Right renal cortex interstitium (tissue), 3 donors: ENCODE data around the gene TMEM52. TPM values are rescaled to one million over a fixed set of nuclear protein-coding genes. Genes with fewer than 3 reads are reported as not detected.

Experiments used
- DNase-seq, 3 donors: peaks; one replicate each; pipeline ENCODE4 v3.0.0-alpha.2; 2013; ENCODE audit warnings: low read depth in 3 of 3, low spot score in 2 of 3
- polyA plus RNA-seq, 3 donors: library from polyadenylated mRNA; unstranded; fragments of 120-200 nt; gene quantifications; one replicate each; pipeline ENCODE4 v1.2.1, GENCODE V29; 2013; ENCODE audit not compliant: insufficient read length in 3 of 3

TMEM52 gene
- 1 to 10 TPM in 1 of 3 donors, under 1 TPM in 2; 0.86 to 1.2 (median 0.90) TPM for polyA plus RNA-seq

- no peak for DNase-seq
These were observed at the start of gene TMEM52 for GRCh38 chr1:1918901-1919303. Gene TMEM52, minus strand, starts transcription at chr1:1919279. Its CDS starts 14 bp downstream, at chr1:1919265.

GRCh38 chr1:1967879-1968278 lies 48.8 kb upstream of the TMEM52 start:
- DNase-seq, result no peak

GRCh38 chr1:1967151-1967550 lies 48.1 kb upstream of the TMEM52 start:
- DNase-seq, result no peak

DNA sequence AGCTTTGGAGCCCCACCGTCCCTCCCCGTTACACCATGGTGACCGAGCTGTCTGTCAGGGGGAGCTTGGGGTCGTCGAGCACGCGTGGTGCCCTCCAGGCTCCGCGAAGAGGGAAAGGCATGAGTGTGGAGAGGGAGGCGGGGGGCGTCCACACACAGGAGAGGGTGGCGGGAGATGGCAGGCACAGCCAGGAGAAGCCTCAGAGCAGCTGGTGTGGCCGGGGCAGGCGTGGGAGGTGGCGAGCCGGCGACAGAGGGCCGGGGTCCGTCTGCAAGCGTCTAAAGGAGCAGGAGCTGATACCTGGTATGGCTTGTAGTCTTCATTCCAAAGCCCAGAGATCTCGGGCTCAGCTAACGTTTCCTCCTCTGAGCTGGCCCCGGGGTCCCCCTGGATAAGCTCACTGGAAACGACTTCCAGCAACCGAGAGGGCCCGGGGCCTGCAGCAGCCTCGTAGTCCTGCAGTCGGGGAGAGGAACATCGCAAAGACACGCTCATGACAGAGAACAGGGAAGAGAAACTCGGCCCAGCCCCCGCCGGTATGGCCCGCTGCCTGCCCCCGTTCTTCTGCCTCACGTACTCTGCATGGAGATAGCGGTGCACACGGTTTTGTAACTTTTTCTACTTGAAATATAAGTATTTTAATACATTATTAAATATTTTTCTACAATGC lies 47.1 kb upstream of the TMEM52 start:
- no peak for DNase-seq

DNA sequence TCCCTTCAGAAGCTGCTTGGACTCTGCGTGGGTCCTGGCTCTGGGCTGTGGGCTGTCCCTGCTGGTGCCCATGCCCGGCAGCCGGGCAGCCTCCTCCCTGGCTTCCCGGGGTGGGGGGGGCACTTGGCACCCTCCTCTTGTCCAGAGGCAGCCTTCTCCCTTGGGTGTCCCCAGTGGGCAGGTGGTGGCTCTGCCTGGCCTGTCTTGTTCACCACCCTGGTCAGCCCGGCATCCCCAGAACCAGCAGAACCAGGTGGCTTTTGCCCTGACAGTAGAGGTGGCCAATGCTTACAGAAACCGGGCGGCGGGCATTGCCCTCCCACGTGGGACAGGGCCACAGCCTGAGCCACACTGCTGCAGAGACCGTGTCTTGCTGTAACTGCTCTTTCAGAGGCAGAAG lies 46.5 kb upstream of the TMEM52 start:
- no peak for DNase-seq

GRCh38 chr1:1964811-1965210 lies 45.7 kb upstream of the TMEM52 start:
- DNase-seq, result no peak

GRCh38 chr1:1963570-1963969 lies 44.5 kb upstream of the TMEM52 start:
- no peak for DNase-seq

DNA sequence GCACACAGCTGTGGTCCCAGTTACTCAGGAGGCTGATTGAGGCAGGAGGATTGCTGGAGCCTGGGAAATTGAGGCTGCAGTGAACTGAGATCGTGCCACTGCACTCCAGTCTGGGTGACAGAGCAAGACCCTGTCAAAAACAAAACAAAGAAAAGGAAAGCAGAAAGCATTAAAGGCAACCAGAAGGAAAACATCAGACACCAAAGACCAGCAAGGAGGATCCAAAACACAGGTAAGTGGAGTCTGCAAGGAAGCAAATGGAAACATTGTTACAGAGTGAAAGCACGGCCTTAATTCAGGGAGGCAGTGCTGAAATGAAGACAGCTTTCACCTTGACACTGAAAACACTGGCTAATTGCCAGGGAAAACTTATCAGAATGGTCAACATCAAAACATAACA lies 43.7 kb upstream of the TMEM52 start:
- DNase-seq, result no peak

DNA sequence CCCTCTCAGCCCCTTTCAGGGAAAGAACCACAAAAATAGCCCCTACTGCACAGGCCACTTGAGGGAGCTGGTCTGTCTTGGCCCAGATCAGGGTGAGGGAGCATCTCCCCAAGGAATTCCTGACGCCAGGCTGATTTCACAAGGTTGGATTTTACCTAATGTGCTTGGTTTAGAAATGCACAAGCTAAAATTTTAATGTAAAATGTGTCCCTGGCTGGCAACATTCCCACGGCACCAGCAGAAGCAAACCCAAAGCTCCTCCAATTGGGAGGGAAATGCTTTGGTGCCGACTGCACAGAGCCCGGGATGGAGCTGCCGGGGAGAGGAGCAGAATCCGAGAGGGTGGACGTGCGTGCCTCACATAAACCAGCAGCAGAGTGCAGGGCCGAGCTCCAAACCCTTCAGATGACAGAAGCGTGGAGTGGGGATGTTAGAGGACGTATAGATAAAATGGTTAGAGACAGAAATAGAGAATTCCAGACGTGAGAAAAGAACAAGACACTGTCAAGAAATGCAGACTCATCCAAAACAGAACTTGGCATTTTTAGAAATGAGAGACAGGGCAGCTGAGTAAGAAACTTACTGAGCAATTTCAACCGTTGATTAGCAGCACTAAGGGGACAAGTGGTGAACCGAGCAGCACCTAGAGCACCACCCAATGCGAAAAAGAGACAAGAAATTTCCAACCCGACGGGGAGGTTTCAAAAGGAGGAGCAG lies 41.6 kb upstream of the TMEM52 start:
- DNase-seq, result no peak

- DNase-seq, result peak; percentile 29 to 61 (median 55)
These were observed 40.9 kb upstream of the TMEM52 start for GRCh38 chr1:1959840-1960479.

DNA sequence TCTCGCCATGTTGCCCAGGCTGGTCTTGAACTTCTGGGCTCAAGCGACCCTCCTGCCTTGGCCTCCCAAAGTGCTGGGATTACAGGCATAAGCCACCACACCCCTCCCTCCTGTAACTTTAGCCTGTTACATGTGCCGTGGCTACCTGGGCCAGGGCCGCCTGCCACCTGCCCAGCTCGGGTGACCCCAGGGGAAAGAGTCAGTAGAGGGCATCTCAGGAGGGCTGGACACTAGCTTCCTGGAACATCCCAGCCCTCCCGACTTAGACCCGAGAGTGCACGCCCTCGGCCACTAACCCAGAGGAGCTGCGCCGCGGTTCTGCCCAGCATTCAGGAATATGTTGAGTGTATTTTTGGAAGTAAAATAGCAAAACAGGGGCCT lies 40.4 kb upstream of the TMEM52 start:
- no peak for DNase-seq

GRCh38 chr1:1958071-1958541 lies 39.0 kb upstream of the TMEM52 start:
- no peak for DNase-seq

DNA sequence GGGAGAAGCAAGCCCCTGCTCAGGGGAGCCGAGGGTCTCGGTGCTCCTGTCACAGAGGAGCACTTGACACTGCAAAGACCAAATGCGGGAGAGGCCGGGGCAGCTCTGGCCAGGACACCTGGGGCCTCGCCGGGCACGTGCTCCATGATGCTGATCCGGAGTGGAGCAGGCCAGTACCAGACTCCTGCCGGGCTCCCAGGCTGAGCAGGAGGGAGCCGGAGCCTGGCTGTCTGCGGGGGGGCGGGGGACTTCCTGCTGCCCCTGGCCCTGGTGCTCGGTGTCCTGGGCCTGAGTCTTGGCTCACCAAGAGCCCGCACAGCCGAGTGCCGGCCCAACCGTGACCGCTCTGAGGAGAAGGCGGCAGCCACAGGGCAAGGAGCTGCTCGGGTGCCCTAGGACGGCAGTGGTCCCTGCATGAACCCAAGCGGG lies 38.5 kb upstream of the TMEM52 start:
- no peak for DNase-seq

GRCh38 chr1:1956586-1957532 lies 37.8 kb upstream of the TMEM52 start:
- DNase-seq, result no peak

- DNase-seq, result no peak
These were observed 37.0 kb upstream of the TMEM52 start for GRCh38 chr1:1956101-1956500.

- no peak for DNase-seq
These were observed 36.6 kb upstream of the TMEM52 start for GRCh38 chr1:1955621-1956094.

GRCh38 chr1:1954831-1955441 lies 35.9 kb upstream of the TMEM52 start:
- no peak for DNase-seq

- no peak for DNase-seq
These were observed 34.9 kb upstream of the TMEM52 start for GRCh38 chr1:1954015-1954414.

DNA sequence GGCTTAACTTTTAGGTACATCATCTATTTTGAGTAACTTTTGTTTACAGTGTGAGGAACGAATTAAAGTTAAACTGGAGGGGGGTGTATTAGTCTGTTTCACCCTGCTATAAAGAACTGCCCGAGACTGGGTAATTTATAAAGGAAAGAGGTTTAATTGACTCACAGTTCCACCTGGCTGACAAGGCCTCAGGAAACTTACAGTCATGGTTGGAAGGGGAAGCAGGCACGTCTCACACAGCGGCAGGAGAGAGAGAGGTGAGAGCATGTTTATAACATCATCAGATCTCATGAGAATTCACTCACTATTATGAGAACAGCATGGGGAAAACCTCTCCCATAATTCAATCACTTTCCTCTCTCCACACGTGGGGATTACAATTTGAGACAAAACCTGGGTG lies 31.9 kb upstream of the TMEM52 start:
- no peak for DNase-seq

DNA sequence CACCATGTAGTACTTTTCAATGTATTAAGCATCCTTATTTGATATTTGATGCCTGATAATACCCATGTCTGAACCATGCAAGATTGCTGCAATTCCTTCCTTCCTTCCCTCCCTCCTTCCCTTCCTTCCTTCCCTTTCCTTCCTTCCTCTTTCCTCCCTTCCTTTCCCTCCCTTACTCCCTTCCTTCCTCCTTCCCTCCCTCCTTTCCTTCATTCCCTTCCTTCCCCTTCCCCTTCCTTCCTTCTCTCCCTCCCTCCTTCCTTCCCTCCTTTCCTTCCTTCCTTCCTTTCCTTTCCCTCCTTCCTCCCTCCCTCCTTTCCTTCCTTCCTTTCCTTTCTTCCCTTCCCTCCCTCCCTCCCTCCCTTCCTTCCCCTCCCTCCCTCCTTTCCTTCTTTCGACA lies 29.7 kb upstream of the TMEM52 start:
- no peak for DNase-seq
